Right lung (tissue), 5 donors: ENCODE measurements around the gene SPAG8. TPM values are rescaled to one million over a fixed set of nuclear protein-coding genes. Genes with fewer than 3 reads are reported as not detected.

Experiments
- DNase-seq, 2 donors: peaks; one replicate each; pipeline ENCODE4 v3.0.0-alpha.2; 2013
- polyA plus RNA-seq, 5 donors: library from polyadenylated mRNA; unstranded; fragments of 120-200 nt; gene quantifications; one replicate each; pipeline versions ENCODE4 v1.2.1 to v1.2.3, GENCODE V29; 2013; ENCODE audit warnings: inconsistent platforms in 1 of 5, low replicate concordance in 1 of 5; ENCODE audit not compliant: insufficient read length in 5 of 5, insufficient read depth in 1 of 5

The SPAG8 gene
- polyA plus RNA-seq, 5 donors = 8.7 to 12.5 (median 10.7) TPM

GRCh38 chr9:35778496-35778895 is 33.6 kb downstream of the SPAG8 start:
- DNase-seq = no peak

- DNase-seq = no peak
Observed at GRCh38 chr9:35776018-35776417, 36.0 kb downstream of the SPAG8 start.

- no peak for DNase-seq
Observed at GRCh38 chr9:35774907-35775635, 37.0 kb downstream of the SPAG8 start.

- no peak for DNase-seq
Observed at GRCh38 chr9:35771943-35772342, 40.1 kb downstream of the SPAG8 start.

GRCh38 chr9:35771534-35771933 is 40.5 kb downstream of the SPAG8 start:
- DNase-seq = peak; percentile 78 to 83

- peak in 1 of 2 donors; percentile 23 for DNase-seq
Observed at GRCh38 chr9:35771075-35771433, 41.0 kb downstream of the SPAG8 start.

GRCh38 chr9:35769763-35770162 is 42.3 kb downstream of the SPAG8 start:
- DNase-seq = no peak

- no peak for DNase-seq
Observed at GRCh38 chr9:35767458-35767857, 44.6 kb downstream of the SPAG8 start.

- DNase-seq = no peak
Observed at GRCh38 chr9:35766997-35767396, 45.1 kb downstream of the SPAG8 start.

GRCh38 chr9:35763803-35764202 is 48.3 kb downstream of the SPAG8 start:
- DNase-seq = no peak

GRCh38 chr9:35763181-35763580 is 48.9 kb downstream of the SPAG8 start:
- no peak for DNase-seq

GRCh38 chr9:35760651-35761050 is 51.4 kb downstream of the SPAG8 start:
- no peak for DNase-seq

GRCh38 chr9:35759795-35760194 is 52.3 kb downstream of the SPAG8 start:
- DNase-seq = no peak

Other genes with a start within 250 kb of the SPAG8 start
- gene TESK1, start 207.0 kb downstream of the SPAG8 start, polyA plus RNA-seq = 10 to 100 TPM; 26.0 to 48.7 (median 41.7) TPM
- gene CD72, start 193.8 kb downstream of the SPAG8 start, polyA plus RNA-seq = 1 to 10 TPM; 2.5 to 3.9 (median 3.4) TPM
- gene SIT1, start 161.3 kb downstream of the SPAG8 start, polyA plus RNA-seq = under 1 TPM; 0.40 to 0.60 (median 0.50) TPM
- gene RMRP, start 154.2 kb downstream of the SPAG8 start, polyA plus RNA-seq = 1 to 10 TPM in 1 of 5 donors, not detected in 4; 4.1 TPM
- gene CCDC107, start 154.0 kb downstream of the SPAG8 start, polyA plus RNA-seq = 10 to 100 TPM in 2 of 5 donors, 1 to 10 TPM in 3; 9.3 to 22.5 (median 9.8) TPM
- 10 to 100 TPM in 3 of 5 donors, 1 to 10 TPM in 2; 6.6 to 19.7 (median 10.9) TPM for gene ARHGEF39, start 147.1 kb downstream of the SPAG8 start, polyA plus RNA-seq
- gene CA9, start 138.3 kb downstream of the SPAG8 start, polyA plus RNA-seq = 1 to 10 TPM in 3 of 5 donors, under 1 TPM in 2; 0.51 to 1.3 (median 1.1) TPM
- 100 to 1,000 TPM; 149 to 645 (median 181) TPM for gene TPM2, start 122.3 kb downstream of the SPAG8 start, polyA plus RNA-seq
- gene TLN1, start 80.1 kb downstream of the SPAG8 start, polyA plus RNA-seq = 100 to 1,000 TPM; 116 to 198 (median 132) TPM
- 10 to 100 TPM; 35.4 to 41.6 (median 37.4) TPM for gene CREB3, start 79.6 kb downstream of the SPAG8 start, polyA plus RNA-seq
- 100 to 1,000 TPM in 1 of 5 donors, 10 to 100 TPM in 4; 85.0 to 106 (median 95.5) TPM for gene GBA2, start 63.0 kb downstream of the SPAG8 start, polyA plus RNA-seq
- 10 to 100 TPM; 23.9 to 29.3 (median 25.3) TPM for gene RGP1, start 63.0 kb downstream of the SPAG8 start, polyA plus RNA-seq
- 1 to 10 TPM in 1 of 5 donors, under 1 TPM in 2, not detected in 2; 0.53 to 1.4 (median 0.55) TPM for gene MSMP, start 58.0 kb downstream of the SPAG8 start, polyA plus RNA-seq
- gene NPR2, start 20.7 kb downstream of the SPAG8 start, polyA plus RNA-seq = 10 to 100 TPM; 40.4 to 54.2 (median 47.0) TPM
- gene HINT2, start 2.8 kb upstream of the SPAG8 start, polyA plus RNA-seq = 10 to 100 TPM; 29.1 to 42.3 (median 33.5) TPM
- gene FAM221B, start 16.5 kb upstream of the SPAG8 start, polyA plus RNA-seq = 1 to 10 TPM in 1 of 5 donors, under 1 TPM in 4; 0.48 to 1.0 (median 0.54) TPM
- gene TMEM8B, start 17.0 kb upstream of the SPAG8 start, polyA plus RNA-seq = 10 to 100 TPM; 21.3 to 31.5 (median 27.1) TPM
- under 1 TPM in 2 of 5 donors, not detected in 3; 0.13 to 0.27 TPM for gene OR13J1, start 58.1 kb upstream of the SPAG8 start, polyA plus RNA-seq
- under 1 TPM; 0.58 to 0.87 (median 0.71) TPM for gene HRCT1, start 93.9 kb upstream of the SPAG8 start, polyA plus RNA-seq
- gene SPAAR, start 97.2 kb upstream of the SPAG8 start, polyA plus RNA-seq = 1 to 10 TPM; 2.6 to 4.2 (median 3.5) TPM
- not detected for gene OR2S2, start 145.9 kb upstream of the SPAG8 start, polyA plus RNA-seq
- gene RECK, start 224.7 kb upstream of the SPAG8 start, polyA plus RNA-seq = 10 to 100 TPM; 17.4 to 26.6 (median 22.4) TPM